Hepatic stellate cell (primary cell): ENCODE measurements around the gene TRAP1.

Source experiments
- DNase-seq: peaks from one replicate; pipeline ENCODE4 v3.0.0; 2011; ENCODE audit warnings: low spot score

TRAP1 gene

DNA sequence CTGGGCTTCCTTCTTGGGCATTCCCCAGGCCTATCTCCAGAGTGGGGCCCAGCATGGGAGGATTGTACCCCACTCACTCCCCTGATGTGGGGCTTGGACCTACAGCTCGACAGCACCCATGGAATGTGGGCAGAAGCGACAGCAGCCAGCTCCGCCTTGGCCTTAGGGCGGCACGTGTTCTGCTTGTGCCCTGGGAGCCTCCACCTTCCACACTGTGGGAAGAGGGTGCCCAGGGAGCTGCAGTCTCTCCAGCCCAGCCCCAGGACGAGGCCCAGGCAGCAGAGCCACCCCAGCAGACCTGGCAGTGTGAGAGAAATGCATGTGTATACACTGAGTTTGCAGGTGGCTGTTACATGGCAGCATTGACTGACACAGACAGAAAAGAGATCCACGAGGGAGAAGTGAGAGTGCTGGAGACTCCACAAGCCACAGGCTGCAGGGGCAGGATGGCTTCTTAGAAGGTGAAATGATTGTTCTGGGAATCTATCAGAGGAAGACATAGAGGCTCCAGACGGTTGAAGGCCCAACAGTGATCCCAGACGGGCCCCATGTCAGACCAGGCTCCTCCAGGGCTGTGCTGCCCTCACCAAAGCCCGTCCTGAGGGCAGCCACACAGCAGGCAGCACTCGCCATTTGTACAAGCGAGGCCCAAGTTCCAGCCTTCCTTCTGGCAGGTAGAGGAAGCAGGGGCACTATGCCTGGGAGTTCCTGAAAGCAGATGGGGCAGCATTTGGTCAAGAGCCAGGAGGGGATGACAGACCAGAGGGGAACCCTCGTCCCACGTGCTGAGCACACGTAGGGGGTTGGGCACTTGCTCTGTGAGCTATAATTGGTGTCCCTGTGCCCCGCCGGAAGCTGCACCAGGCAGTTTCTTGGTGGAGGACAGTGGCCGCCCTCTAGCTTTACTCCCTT, 65.6 kb downstream of the TRAP1 start:
- DNase-seq, result no peak

DNA sequence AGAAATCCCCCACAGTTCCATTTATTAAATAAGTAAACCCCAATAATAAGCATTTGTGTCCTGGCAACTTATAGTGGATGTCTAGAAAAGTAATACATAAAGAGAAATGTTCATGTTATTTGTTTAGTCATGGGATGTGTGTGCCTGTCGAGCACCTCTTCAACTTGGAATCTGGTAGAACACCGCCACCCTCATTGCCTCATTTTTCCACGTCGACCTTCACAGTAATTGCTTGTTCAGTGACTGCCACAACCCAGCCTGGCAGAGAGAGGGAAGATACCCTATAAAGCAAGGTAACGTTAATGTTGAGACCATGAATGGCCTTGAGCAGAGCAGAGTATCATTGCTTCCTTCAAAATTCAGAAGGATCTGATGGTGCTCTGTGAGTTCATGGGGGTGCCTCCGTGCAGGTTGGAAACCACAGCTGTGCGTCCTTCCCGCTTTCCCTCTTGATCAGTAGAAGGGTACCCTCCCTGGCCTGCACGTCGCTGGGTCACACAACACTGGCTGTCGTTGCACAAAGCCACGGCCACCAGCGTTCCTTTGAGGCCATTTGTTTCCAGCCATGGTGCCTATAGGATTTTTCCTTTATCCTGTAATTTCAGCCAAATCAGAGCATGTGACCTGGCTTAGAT, 66.6 kb downstream of the TRAP1 start:
- DNase-seq, result no peak

DNA sequence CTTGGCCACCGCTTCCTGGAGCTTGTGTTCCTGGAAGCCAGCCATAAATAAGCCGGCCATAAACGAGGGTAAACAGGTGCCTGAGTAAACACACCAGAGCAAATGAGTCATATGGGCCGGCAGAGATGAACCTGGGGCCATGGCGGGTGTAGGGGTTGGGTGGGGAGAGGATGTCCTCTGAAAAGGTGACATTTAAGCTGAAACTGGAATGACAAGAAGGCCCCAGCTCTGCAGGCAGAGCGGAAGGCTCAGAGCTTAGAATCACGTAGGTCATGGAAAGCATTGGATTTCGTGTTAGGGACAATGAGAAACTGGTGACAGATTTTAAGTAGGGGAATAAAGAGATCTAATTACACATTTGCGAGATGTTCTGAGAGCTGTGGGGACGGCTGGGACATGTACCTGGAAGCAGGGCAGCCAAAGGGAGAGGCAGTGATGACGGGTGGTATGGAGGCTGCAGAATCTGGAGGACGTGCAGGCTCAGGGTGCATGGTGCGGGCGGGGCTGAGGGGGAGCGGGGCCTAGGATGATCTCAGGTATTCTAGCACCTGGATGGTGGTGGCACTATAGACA, 70.9 kb downstream of the TRAP1 start:
- DNase-seq, result no peak

DNA sequence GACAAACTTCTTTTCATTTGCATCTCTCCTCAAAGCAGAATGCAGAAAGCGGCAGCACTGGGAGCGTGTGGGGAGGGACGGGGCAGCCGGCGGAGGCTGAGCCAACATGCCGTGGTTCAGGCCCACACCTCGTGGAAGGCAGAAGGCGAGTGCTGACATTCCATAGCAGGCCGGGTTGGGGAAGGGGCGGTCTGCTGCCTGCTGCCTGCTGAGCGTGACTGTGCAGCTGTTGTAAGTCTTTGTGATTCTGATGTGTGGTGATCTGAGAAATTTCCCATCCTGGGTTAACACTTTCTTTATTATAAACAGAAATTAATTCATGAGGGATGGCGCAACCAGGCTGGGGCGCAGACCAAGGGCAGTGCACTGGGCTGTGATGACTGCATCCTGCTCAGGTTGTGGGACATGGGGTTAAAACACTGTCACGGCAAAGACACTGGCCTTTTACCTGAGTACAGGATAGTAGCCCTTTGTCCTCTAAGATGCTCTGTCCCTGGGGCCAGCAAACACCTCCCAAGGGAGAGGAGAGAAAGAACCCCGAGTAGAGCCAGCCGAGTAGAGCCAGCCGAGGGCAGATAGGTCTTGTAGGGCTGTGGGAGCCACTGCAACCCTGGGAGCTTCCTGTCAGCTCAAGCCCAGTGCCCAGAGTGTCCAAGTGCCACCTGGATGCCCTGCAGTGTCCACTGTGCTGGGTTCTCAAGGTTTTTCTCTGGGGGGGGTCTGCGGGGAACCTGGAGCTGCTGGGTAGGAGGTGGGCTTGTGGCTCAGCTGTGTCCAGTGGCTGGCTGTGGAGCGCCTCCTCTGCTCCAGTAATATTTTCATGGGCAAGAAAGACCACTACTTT, 71.6 kb downstream of the TRAP1 start:
- no peak for DNase-seq

DNA sequence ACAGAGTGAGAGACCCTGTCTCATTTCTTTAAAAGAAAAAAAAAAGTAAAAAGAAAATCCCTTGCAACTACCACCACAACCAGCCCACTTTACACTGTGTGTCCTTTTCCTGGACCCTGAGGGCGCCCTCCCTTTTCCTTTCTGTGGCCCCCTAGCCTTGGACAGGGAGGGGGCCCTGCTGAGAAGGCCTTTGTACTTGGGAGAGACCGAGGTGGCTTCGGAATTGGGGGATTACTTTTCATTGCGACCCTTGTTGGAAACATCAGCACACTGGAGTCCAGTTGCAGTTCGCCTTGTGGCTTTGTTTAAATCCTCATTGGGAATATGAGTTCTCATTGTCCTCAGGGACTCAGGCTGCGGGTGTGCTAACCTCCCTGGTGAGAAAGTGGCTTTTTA, 72.2 kb downstream of the TRAP1 start:
- DNase-seq, result no peak

DNA sequence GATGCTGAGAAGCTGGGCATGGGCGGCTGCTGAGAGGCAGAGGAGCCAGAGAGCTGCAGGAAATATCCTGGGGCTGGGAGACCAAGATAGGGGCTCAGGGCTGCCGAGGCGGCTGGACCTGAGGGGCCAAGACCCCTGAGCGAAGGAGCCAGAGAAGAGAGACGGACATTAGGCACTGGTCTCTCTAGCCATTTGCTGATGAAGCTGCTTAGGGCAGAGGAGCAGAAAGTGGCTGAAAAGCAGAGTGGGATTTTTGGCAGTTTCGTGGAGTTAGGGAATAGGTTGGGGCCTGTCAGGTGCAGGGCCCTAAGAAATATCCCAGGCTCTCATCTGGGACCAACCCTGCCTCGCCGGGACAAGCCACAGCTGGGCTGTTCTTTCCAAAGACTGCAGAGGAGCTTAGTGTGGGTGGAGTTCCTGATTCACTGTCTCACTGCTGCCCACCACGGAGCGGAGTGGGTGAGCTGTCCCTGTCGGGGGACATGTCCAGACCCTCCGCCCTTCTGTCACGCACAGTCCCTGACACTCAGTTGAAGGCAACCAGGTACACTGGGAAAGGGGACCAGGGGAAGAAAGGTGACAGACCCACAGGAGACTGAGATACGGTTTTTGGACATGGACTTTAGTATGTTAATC, 74.1 kb downstream of the TRAP1 start:
- no peak for DNase-seq

DNA sequence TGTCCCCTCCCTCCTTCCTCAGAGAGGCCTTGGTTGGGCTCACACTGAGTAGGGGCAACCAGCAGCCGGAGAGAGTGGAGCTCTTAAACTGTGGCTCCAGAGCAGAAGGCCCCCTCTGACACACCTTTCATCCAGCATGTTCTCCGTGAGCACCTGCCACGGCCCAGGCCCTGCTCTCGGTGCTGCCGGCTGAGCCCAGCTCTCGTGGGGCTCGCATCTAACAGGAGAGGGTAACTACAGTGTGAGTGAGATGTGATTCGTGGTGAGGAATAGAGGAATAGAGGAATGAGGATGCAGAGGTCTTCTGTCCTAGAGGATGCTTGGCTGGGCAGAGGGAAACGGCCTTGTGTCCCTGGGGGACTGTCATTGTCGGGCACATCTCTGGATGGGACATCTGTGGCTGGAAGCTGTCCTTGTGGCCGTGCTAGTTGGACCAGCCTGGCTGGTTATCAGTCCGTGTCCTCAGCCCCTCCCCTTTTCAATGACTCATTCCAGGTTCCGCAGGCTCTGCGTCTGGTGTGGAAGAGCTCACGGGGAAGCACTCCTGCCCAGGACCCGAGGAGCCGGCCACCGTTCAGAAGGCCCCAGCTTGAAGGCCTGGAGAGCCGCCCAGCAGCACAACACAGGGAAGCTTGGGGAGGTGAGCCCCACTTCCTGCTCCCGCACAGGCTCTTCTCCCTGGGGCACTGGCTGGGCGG, 74.8 kb downstream of the TRAP1 start:
- DNase-seq, result peak; percentile 80

DNA sequence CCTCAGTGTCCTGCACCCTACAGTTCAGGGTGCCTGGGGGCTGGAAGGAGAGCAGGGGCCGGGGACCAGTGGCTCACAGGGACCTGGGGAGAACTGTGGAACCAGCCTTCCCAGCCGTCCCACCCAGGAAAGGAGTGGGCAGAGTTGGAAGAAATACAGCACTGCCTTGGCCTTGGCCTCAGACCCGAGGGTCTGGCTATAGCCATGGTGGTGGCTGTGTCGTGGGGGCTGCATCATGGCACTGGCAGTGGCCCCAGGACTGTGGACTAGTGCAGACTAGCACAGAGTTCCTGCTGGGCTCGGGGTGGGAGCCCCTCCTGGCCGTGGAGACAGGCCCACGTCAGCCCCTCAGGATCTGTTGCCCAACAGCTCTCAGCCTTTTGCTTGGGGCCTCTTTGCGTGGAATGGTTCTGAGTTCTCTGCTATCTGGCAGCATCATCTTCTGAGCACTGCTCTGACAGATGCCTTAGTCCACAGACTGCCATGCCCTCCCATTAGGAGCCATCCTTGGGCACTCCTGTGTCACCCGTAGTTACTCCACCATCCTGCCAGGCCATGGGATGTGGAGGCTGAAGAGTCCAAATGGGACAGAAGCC, 75.4 kb downstream of the TRAP1 start:
- no peak for DNase-seq

DNA sequence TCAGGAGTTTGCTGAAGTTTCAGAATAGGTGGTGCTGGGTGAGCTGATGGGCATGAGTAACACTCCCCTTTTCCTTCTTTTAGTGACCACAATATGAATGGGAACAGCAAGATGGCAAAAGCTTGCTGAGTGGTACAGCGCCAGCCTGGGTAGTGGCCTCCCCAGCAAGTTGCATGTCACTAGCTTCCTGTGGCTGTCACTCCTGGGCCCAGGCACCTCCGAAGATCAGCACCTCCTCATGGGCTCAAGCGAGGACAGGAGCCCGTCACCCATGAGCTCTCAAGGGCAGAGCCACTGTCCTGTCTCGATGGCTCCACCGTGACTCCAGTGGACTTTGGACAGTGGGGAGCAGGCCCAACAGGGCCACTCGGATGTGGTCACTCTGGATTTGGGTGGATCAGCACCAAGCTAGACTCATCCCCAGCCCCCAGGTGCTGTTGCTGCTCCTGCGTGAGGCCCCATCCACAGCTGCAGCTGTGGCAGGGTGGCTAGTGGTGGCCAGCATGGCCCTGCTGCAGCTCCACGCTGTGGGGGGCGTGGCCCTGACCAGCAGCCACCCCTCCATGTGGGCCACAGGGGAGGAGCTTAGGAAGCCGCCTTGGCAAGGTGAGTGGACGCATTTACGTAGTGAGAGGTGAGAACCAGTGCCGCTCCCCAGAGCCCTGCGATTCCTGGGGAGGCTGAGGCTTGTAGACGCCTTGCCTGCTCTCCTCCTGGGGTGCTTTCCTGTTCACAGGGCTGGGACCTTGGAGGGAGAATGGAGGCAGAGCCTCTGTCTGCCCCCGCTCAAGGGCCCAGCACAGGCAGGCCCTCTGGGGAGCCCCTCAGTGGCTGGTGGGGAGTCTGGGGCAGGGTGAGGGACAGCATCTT, 76.5 kb downstream of the TRAP1 start:
- no peak for DNase-seq

DNA sequence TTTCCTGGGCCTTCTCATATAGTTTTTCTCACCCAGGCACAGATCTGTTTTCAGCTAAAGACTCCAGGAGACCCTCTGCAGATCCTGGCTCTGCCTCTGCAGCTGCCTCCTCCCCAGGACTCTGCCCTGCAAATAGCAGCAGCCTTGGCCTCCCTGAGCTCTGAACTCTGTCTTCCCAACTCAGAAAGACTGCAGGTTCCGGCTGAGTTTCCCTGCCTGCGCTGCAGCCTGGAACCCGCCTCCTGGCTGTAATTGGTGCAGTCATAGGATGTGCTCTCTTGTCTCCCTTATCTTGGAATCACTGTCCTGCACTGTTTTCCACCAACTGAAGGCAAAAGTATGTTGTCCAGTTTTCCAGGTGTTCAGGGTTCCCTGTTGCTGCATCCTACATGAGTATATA, 77.1 kb downstream of the TRAP1 start:
- no peak for DNase-seq

DNA sequence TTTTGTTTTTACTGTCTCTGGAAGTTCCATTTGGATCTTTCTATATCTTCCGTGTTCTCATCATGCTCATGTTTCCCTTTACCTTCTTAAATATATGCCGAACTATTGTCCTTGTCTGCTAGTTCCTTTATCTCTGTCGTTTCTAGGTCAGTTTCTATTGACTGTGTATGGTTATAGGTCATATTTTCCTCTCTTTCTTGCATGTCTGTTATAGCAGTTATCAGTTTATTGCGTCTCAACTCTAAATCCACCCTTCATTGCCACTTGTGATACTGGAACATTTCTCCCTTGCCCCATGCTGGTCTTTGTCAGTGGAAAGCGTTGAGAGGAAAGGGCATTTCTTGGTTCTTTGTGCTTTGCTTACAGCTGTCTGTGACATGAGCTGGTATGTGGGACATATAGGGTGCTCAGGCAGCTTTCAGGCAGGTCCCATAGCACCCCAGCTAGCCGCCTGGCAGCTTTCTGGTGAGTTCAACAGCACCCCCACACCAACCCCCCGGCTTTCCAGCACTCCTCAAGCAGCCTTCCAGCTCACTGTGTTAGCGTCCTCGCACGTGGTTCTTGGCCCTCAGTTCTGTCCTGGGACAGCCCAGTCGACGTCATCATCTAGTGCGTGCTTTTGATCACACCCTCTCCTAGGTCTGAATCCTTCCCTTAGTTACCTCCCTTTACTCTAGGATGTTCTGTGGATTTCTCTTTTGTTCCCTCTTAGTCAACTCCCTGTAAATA, 78.2 kb downstream of the TRAP1 start:
- DNase-seq, result no peak

DNA sequence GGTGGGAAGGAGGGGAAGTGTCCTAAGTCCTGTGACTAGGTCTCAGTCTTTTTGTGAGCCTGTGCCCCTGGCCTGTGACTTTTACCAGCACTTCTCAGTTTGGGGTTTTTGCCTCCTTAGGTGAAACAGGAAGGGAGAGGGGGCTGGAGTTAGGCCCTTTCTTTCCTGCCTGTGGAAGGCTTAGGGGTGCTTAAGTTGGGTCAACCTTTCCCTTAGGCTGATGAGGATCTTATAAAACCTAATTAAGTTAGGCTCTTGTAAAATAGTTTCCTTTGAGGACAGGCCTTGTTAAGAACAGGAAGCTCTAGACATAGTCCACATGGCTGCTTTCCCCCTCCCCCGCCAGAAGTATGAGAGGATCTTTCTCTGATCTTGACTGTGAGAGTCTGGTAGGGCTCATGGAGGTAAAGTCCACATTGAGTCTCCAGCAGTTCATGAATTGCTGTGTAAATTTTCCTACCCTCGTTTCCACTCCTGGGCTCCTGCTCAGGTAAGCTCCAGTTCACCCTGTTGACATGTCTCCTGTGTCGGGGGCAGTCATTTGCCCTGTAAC, 79.9 kb downstream of the TRAP1 start:
- no peak for DNase-seq

DNA sequence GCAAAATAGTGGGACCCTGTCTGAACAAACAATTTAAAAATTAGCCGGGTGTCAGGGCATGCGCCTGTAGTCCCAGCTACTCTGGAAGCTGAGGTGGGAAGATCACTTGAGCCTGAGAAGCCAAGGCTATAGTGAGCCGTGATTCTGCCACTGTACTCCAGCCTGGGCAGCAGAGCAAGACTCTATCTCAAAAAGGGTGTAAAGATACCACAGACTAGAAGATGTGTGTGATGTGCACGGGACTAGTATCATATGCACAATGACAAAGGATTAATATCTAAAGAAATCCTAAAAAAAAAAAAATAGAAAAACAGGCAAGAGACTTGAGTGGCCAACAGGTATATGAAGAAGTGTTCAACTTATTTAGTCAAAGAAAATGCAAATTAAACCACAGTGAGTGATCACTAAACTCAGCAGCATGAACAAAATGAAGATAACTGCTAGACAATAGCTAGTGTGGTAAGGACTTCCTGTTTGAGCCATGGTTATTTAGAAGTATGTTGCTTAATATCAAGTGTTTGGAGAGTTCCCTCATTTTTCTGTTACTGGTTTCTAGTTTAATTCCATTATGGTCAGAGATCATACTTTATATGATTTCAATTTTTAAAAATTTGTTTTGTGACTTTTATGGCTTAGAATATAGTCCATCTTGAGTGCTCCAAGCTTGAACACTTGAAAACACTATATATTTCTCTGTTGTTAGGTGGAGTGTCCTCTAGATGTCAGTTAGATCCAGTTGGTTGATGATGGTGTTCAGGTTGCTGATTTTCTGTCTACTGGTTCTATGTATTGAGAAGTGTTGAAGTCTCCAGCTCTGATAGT, 91.2 kb downstream of the TRAP1 start:
- no peak for DNase-seq

DNA sequence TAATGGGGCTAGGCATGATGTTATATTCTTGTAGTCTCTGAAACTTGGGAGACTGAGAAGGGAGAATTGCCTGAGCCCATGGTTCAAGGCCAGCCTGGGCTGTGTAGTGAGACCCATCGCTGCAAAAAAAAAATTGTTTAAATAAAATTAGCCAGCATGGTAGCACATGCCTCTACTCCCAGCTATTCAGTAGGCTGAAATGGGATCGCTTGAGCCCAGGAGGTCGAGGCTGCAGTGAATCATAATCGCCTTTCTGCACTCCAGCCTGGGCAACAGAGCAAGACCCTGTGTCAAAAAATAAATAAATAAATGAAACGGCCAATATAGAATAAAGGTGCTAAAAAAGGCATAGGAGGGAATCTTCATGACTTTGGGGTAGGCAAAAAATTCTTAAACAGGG, 92.0 kb downstream of the TRAP1 start:
- no peak for DNase-seq

DNA sequence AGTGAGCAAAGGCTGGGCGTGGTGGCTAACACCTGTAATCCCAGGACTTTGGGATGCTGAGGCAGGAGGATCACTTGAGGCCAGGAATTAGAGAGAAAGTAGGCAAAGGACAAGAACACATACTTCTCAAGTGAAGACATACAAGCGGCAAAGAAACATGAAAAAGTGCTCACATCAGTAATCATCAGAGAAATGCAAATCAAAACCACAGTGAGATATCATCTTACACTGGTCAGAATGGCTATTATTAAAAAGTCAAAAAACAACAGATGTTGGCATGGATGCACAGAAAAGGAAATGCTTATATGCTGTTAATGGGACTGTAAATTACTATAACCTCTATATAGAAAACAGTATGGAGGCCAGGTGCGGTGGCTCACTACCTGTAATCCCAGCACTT, 93.7 kb downstream of the TRAP1 start:
- DNase-seq, result no peak

DNA sequence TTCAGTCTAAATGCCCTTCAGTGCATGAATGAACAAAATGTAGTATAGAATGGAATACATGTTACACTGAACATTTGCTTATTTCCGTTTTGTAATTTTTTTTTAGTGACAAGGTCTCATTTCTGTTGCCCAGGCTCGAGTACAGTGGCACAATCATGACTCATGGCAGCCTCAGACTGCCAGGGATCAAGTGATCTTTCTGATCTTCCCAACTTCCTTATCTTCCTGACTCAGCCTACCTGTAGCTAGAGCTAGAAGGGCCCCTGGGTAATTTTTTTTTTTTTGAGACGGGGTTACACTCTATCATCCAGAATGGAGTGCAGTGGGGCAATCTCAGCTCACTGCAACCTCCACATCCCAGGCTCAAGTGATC, 98.6 kb downstream of the TRAP1 start:
- no peak for DNase-seq

DNA sequence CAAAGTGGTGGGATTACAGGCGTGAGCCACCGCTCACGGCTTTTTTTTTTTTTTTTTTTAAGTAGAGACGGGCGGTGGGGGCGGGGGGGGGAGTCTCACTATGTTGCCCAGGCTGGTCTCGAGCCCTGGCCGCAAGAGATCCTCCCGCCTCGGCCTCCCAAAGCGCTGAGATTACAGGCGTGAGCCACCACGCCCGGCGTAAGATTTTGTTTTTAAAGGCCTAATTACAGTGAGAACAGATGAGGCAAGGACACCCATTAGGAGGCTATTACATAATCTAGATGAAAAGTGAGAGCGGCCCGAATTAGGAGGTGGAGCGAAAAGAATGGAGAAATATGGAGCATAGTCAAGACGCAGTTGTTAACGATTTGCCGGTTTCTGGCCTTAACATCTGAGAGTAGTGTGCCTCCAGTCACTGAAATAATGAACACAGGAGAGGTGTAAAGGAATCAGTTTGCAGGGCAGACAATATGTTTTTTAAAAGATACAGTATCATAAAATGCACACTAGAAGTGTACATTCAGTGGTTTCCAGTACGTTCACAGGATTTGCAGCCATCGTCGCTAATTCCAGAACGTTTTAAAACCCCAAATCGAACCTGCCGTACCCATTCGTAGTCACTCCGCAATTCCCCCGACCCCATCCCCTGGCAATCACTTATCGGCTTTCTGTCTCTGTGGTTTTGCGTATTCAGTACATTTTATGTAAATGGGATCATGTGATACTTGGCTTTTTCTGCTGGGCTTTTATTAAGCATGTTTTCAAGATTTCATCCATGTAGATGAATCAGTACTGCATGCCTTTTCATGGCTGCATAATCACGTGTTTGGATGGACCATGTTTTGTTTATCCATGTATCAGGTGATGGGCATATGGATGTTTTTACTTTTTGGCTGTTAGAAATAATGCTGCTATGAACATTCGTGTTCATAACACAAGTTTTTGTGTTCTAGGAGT, 104.5 kb downstream of the TRAP1 start:
- DNase-seq, result no peak
